Ascending aorta (tissue), 2 donors: Measurements from ENCODE around the gene CHST10. TPM values are rescaled to one million over a fixed set of nuclear protein-coding genes. Genes with fewer than 3 reads are reported as not detected.

Experiments used
- DNase-seq, 2 donors: peaks; one replicate each; pipeline ENCODE4 v3.0.0-alpha.2; 2019; ENCODE audit warnings: low spot score in 2 of 2
- H3K27ac ChIP-seq, 2 donors: fragments of 200-600 bp; sonication (generic); one replicate each; pipeline ENCODE4 v1.5.1; 2016 to 2017; ENCODE audit warnings: mild to moderate bottlenecking in 1 of 2
- H3K27me3 ChIP-seq: fragments of 200-600 bp; sonication (generic); one replicate; pipeline ENCODE4 v1.5.1; 2017
- H3K36me3 ChIP-seq, 2 donors: fragments of 200-600 bp; sonication (generic); one replicate each; pipeline ENCODE4 v1.5.1; 2016
- H3K4me1 ChIP-seq, 2 donors: fragments of 200-600 bp; sonication (generic); one replicate each; pipeline ENCODE4 v1.5.1; 2016 to 2017; ENCODE audit warnings: mild to moderate bottlenecking in 1 of 2
- H3K4me3 ChIP-seq, 2 donors: fragments of 200-600 bp; sonication (generic); one replicate each; pipeline ENCODE4 v1.5.1; 2016 to 2017; ENCODE audit warnings: mild to moderate bottlenecking in 1 of 2
- H3K9me3 ChIP-seq, 2 donors: fragments of 200-600 bp; sonication (generic); one replicate each; pipeline ENCODE4 v1.5.1; 2016
- CTCF ChIP-seq, 3 experiments: fragments of 200-600 bp in 2 of 3; fragments of 450-650 bp in 1 of 3; sonication (generic) in 2 of 3; IDR thresholded peaks; one replicate each; pipeline ENCODE4 v1.5.1; 2016 to 2019; ENCODE audit warnings: antibody characterized with exemption in 3 of 3, mild to moderate bottlenecking in 1 of 3, moderate library complexity in 1 of 3
- intact Hi-C: fragments of 100-400 bp; cut with DNase I; formaldehyde crosslinking; loops from one replicate; pipeline ENCODE4 v1.15.1; 2023
- total RNA-seq: library from RNA; depleted of rRNA; stranded (reverse); fragments of >200 nt; gene quantifications from one replicate; pipeline ENCODE4 v1.1.0, GENCODE V29; 2016

Gene CHST10
- total RNA-seq, 1 donor from 2014 or later, result 4.9 TPM

- no peak for DNase-seq
- intact Hi-C loops, result no loop called here
- no peak overlapping the region for H3K27ac ChIP-seq
These were observed 8.9 kb upstream of the CHST10 start for GRCh38 chr2:100426384-100426720.

GRCh38 chr2:100425573-100426383 is 8.3 kb upstream of the CHST10 start:
- intact Hi-C loops, result no loop called here
- Histone ChIP-seq H3K27me3 (no peaks in the 10 kb centered on the region), H3K9me3 (peaks cover 0 to 4% of the 10 kb centered on the region in 2 donors), H3K36me3 (no peaks in the 10 kb centered on the region), H3K4me1 (no peaks in the 10 kb centered on the region), H3K4me3 (no peak overlapping the region), H3K27ac (no peak overlapping the region)
- DNase-seq, result no peak
- no peak for TF ChIP-seq CTCF (IDR thresholded peaks at IDR 0.05)

More at GRCh38 chr2:100426384-100426720, 8.9 kb upstream of the CHST10 start:
- Histone ChIP-seq H3K36me3 (no peaks in the 10 kb centered on the region), H3K9me3 (peaks cover 0 to 4% of the 10 kb centered on the region in 2 donors), H3K4me1 (no peaks in the 10 kb centered on the region), H3K27me3 (no peaks in the 10 kb centered on the region), H3K4me3 (no peak overlapping the region)
- no peak for TF ChIP-seq CTCF (IDR thresholded peaks at IDR 0.05)

DNA sequence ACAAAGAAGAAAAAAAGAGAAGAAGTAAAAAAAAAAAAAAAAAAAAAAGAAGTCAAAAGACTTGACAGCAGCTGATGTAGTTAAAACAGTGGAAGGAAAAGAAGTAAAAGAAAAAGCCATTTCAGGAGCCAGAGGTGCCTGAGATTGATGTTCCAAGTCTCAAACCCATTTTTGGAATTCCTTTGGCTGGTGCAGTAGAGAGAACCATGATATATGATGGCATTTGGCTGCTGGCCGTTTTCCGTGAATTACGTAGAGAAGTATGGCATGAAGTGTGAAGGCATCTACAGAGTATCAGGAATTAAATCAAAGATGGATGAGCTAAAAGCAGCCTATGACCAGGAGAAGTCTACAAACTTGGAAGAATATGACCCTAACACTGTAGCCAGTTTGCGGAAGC is 7.6 kb upstream of the CHST10 start:
- Histone ChIP-seq H3K4me3 (no peak overlapping the region), H3K27me3 (no peaks in the 10 kb centered on the region), H3K36me3 (no peaks in the 10 kb centered on the region), H3K4me1 (no peaks in the 10 kb centered on the region), H3K9me3 (no peaks in the 10 kb centered on the region), H3K27ac (no peak overlapping the region)
- no peak for DNase-seq
- TF ChIP-seq CTCF (IDR thresholded peaks at IDR 0.05), result no peak
- intact Hi-C loops, result no loop called here

GRCh38 chr2:100424277-100424875 is 6.9 kb upstream of the CHST10 start:
- no peaks in the 10 kb centered on the region for H3K4me1 ChIP-seq
- no peak overlapping the region for H3K4me3 ChIP-seq
- intact Hi-C loops, result no loop called here
- TF ChIP-seq CTCF (IDR thresholded peaks at IDR 0.05), result no peak
- no peaks in the 10 kb centered on the region for H3K9me3 ChIP-seq
- no peak for DNase-seq
- no peaks in the 10 kb centered on the region for H3K27me3 ChIP-seq
- H3K36me3 ChIP-seq, result no peaks in the 10 kb centered on the region
- no peak overlapping the region for H3K27ac ChIP-seq

DNA sequence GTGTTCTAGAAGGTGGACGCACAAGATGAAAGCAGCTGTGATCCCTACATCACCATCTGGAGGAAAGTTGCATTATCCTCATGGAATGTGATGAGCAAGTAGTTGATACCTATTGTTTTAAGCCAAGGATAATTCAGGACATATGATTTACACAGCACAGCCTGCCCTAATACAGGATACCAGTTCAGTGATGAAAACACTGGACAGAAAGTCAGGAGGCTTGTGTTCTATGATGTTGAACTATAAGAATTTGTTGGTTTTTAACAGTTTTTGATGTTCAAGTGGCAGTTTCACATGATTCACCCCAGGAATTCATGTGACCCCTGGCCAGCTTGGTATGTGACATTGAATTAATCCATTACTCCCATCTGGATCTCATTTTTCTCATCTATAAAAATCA is 6.2 kb upstream of the CHST10 start:
- DNase-seq, result no peak
- no peaks in the 10 kb centered on the region for H3K4me1 ChIP-seq

More for the DNA sequence above, 6.2 kb upstream of the CHST10 start:
- H3K36me3 ChIP-seq, result no peaks in the 10 kb centered on the region
- H3K27ac ChIP-seq, result no peak overlapping the region
- intact Hi-C loops, result no loop called here
- TF ChIP-seq CTCF (IDR thresholded peaks at IDR 0.05), result no peak
- H3K9me3 ChIP-seq, result no peaks in the 10 kb centered on the region
- no peaks in the 10 kb centered on the region for H3K27me3 ChIP-seq
- H3K4me3 ChIP-seq, result no peak overlapping the region
